NCI-H524 treated with DMSO at 0.1 percent for 48 hours (cell line): Measurements from ENCODE around the gene TNS3.

ENCODE experiments used
- DNase-seq: peaks from one replicate; lab custom pipeline; 2025; lab: John Stamatoyannopoulos, UW

Gene TNS3

DNA sequence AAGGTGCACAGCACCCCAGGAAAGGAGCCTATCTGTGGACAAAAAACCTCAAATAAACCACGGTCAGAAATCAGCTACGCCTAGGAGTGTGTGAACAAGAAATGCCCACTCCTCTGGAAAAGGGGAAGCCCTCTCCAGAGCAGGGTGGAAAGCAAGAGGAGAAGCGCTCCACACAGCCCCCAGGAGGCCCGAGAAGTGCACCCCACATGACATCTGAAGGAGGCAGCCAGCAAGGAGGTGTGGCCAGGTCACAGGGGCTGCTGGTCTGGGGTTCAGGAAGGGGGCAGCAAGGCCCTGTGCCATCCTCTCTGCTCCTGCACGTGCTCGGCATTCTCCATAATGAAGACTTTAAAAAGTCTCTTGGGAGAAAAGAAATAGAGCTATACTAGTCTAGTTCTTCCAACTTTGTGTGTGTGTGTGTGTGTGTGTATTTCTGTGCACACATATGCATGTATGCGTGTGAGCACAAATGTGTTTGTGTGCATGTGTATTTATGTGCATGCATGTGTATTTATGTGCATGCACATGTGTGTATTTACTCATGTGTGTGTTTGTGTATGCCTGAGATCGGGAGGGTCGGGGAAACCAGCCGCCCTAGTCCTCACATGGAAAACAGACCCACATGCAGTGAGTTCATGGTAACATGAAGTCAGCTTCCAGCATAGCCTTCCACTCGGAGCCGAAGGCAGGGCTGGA is 76.5 kb downstream of the TNS3 start:
- DNase-seq, result no peak

DNA sequence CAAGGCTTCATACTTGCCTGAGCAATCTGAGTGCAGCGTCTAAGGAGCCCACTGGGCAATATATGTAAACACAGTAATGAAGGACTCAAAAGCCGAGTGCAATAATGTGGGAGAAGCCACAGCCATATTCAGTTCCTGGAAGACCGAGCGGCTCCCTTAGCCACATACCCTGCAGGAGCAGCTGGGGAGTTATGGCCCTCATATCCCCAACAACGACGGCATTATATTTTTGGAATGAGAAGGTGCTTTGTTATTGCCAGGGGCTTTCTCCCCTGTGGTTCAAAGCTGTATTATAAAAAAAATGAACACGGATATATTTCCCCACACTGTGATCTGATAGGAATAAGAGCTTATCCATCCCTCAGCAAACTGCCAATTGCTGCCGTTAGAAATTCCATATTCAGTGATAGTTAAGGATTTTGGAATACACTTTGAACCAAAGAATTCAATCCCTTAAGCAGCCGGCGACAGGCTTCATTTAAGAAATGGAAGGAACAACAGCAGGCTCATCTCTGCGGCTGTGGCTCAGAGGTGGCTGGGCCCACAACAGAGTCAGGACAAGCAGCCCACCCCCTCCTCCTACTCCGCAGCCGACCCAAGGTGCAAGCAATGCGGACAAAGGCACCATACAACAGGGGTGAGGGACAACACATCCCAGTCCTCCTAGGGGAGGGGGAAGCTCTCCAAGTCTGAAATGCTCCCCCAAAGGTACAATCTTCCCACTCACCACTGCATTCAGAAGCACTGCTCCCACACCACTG is 77.2 kb downstream of the TNS3 start:
- DNase-seq, result no peak

GRCh38 chr7:47503281-47503680 is 78.6 kb downstream of the TNS3 start:
- peak; percentile 79 for DNase-seq

GRCh38 chr7:47502240-47502877 is 79.6 kb downstream of the TNS3 start:
- DNase-seq, result no peak

GRCh38 chr7:47501406-47501805 is 80.5 kb downstream of the TNS3 start:
- no peak for DNase-seq

GRCh38 chr7:47500103-47500563 is 81.8 kb downstream of the TNS3 start:
- DNase-seq, result no peak

- DNase-seq, result no peak
These were observed 83.5 kb downstream of the TNS3 start for GRCh38 chr7:47498229-47499056.

- no peak for DNase-seq
These were observed 84.4 kb downstream of the TNS3 start for GRCh38 chr7:47497367-47498096.

- DNase-seq, result no peak
These were observed 85.2 kb downstream of the TNS3 start for GRCh38 chr7:47496666-47497065.

DNA sequence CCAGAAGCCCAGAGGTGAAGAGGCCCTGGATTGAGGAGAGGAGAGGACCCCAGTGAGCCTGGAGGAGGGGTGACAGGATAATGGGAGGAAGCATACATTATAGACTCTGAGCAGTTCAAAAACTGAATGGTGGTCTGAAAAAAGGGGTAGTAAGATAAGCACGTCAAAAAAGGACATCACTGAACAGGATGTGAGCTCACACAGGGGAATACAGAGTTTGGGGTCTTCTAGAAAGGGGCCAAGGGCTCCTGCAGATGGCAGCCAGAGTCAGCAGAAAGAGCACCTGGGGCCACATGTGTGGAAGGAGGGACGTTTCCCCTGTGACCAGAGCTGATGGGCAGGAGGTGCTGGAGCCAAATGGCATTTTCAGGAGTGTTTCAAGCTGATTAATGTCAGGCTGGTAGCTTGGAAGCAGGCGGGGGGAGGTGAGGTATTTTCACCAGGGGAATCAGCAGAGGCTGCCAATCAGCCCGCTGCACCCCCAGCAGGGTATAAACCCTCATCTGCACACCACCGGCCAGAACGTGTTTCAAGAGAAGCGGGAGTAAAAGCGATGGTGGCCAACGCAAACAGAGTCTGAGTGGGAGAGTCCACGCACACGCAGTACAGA is 85.8 kb downstream of the TNS3 start:
- DNase-seq, result peak; percentile 41

GRCh38 chr7:47493976-47494911 is 87.7 kb downstream of the TNS3 start:
- DNase-seq, result no peak

- DNase-seq, result no peak
These were observed 89.1 kb downstream of the TNS3 start for GRCh38 chr7:47492716-47493325.

DNA sequence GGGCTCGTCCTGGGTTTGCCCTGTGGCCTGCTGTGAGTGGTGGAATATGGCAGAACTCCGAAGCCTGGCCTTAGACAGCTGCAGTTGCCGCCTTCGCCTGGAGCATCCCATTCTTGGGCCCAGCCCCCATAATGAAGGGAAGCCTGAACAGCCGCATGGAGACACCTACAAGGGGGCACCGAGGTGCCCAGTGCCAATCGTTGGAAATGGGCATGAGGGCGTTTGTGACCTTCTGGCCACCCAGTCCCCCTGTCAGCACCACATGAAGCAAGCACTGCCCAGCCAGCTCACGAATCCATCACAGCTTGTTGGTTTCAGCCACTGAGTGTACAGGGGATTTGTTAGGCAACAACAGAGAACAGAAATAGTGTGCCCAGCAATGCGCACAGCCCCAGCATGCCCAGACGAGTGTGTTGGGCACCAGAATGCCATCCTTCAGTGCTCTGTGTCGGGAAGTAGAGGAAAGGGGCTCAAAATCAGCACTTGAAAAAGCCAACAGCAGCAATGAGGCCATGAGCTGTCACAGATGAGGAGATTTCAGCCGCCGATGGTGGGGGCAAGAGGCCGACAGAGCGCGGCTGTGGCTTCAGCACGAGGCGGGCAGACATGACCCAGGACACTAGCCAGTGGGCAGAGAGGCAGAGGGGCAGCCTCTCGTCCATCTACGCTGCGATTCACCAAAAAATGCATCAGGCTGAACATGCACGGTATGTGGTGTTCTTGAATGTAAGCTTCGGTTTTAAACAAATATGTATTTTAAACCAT is 91.2 kb downstream of the TNS3 start:
- DNase-seq, result no peak

- no peak for DNase-seq
These were observed 92.3 kb downstream of the TNS3 start for GRCh38 chr7:47489624-47490023.

DNA sequence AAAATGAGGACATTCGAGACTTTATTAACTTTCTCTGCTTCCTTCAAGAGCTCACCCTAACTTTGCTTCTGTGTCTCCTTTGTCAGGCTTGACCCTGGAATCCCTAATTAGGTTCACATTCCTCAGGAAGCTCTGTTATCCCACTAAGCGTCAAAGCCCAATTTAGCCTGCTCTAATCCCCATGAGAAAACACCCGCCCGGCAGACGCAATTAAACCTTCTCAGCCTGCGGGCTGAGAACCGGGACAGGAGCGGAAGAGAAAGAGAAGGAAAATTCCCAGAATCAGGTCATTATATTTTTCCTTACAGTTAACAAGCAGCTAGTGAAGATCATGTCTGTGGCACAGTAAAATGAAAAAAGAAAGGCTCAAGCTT is 93.0 kb downstream of the TNS3 start:
- DNase-seq, result no peak

DNA sequence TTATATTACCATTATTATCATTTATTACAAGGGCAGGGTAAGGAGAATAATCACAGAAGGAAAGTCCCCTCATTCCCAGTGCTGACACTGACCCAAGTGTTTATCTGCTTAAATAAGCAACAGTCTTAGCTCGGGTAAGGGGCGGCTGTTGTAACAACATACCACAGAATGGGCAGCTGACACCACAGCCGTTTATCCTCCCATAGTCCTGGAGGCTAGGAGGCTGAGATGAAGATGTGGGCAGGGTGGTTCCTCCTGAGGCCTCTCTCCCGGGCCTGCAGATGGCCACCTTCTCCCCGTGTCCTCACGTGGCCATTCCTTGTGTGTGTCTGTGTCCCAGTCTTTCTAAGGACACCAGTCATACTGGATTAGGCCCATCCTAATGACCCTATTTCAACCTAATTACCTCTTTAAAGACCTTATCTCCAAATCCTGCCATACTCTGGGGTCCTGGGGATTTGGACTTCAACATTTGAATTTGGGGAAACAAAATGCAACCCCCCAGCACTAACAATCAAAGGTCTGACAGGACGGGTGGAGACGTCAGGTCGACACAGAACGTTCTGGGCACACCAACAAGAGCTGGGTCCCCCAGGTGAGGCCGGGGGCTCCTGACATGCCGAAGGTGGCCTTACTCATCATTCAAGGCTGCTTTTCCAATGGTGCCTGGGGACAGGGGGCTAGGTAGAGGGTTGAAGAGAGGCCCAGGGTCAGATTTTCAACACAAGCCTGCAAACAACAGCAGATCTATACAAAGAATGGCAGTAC is 93.5 kb downstream of the TNS3 start:
- DNase-seq, result no peak

DNA sequence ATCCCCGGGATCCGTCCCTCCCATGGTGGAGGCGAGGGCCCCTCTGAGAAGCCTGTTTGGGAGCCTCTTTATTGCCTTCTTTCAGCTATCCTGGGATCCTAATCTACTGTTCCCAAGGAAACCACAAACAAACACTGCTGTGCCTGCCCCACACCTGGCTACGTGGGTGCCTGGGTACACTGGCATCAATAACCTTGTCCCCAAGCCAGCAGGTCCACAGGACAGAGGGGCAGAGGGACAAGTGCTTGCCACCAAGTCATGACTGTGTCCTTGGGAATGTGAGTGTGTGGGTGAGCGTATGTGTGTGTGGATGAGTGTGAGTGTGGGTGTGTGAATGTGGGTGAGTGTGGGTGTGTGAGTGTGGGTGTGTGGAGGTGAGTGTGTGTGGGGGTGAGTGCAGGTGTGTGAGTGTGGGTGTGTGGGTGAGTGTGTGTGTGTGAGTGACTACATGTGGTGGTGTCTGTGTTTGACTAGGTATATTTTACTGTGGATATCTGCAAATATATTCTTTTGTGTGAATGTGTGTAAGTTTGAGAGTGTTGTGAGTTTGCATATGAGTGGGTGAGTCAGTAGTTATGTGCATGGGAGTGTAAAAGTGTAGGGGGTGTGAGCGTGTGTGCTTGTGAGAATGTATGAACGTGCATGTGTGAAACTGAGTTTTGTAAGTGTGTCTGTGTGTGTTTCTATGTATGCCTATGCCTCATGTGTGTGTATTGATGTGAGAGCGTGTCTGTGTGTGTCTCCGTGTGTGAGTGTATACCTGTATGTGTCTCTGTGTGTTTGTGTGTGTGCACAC is 96.1 kb downstream of the TNS3 start:
- no peak for DNase-seq
